HCT116 (cell line): Measurements from ENCODE around the gene CACNG5. TPM values are rescaled to one million over a fixed set of nuclear protein-coding genes. Genes with fewer than 3 reads are reported as not detected.

Experiments used
- ATAC-seq: fragments of 200-7000 bp; cut with Tn5 transposase; 2 replicates; pipeline ENCODE4 v1.9.1; 2020; ENCODE audit warnings: mild to moderate bottlenecking, moderate library complexity
- BruUV-seq: library from RNA; stranded (reverse); fragments of 400-500 nt; replicated peaks from 2 replicates; lab custom pipeline; 2021; lab: Mats Ljungman, UMichigan
- CTCF ChIA-PET: fragments of 300-600 bp; sonication (Branson Sonifier 250); formaldehyde crosslinking; loops from one replicate; lab custom pipeline; 2021; ENCODE audit warnings: antibody characterized with exemption; lab: Charles Lee
- POLR2A ChIA-PET: fragments of 300-600, 350-600 bp; sonication (Branson Sonifier 250); formaldehyde crosslinking; loops from one replicate; lab custom pipeline; 2021; ENCODE audit warnings: antibody characterized with exemption; lab: Charles Lee
- RAD21 ChIA-PET, 2 experiments: fragments of 300-600 bp; sonication (Branson Sonifier 250); formaldehyde crosslinking; loops; one replicate each; lab custom pipeline; 2023; ENCODE audit warnings: low total read pairs in 2 of 2; ENCODE audit not compliant: uncharacterized antibody in 2 of 2, unreplicated experiment in 2 of 2, low non-redundant PET in 1 of 2; lab: Charles Lee
- DNase-seq: peaks from one replicate; pipeline ENCODE4 v3.0.0-alpha.2; 2010; ENCODE audit warnings: low read depth, low spot score
- H2AFZ ChIP-seq: fragments of 200-600 bp; shearing (Covaris generic), sonication (generic); 2 replicates; pipeline ENCODE4 v1.6.1; 2017; ENCODE audit warnings: low read depth, mixed run types, mixed read lengths, antibody characterized with exemption, low read length; ENCODE audit not compliant: poor library complexity, severe bottlenecking
- H3K27ac ChIP-seq: 2 replicates; pipeline ENCODE4 v1.5.1; 2012; ENCODE audit warnings: low read depth, low read length
- H3K27me3 ChIP-seq: fragments of 200-600 bp; sonication (generic); 2 replicates; pipeline ENCODE4 v1.6.1; 2016; ENCODE audit warnings: mixed run types, low read length, mixed read lengths; ENCODE audit not compliant: insufficient read depth
- H3K36me3 ChIP-seq, 2 experiments: fragments of 200-500 bp in 1 of 2; fragments of 200-600 bp in 1 of 2; sonication (Bioruptor generic) in 1 of 2; sonication (generic) in 1 of 2; 2 replicates each; pipeline versions ENCODE4 v1.5.1 to v1.6.1; 2014 to 2016; ENCODE audit warnings: low read length in 2 of 2, inconsistent platforms in 1 of 2, mixed read lengths in 1 of 2, mixed run types in 1 of 2; ENCODE audit not compliant: insufficient read depth in 2 of 2, control insufficient read depth in 1 of 2
- H3K4me1 ChIP-seq, 2 experiments: fragments of 200-600 bp in 1 of 2; sonication (generic) in 1 of 2; 2 replicates each; pipeline versions ENCODE4 v1.5.1 to v1.6.1; 2012 to 2017; ENCODE audit warnings: low read length in 2 of 2, inconsistent platforms in 1 of 2, mild to moderate bottlenecking in 1 of 2, mixed read lengths in 1 of 2, mixed run types in 1 of 2, moderate library complexity in 1 of 2; ENCODE audit not compliant: insufficient read depth in 2 of 2, control insufficient read depth in 1 of 2
- H3K4me2 ChIP-seq: fragments of 200-600 bp; sonication (generic); 2 replicates; pipeline ENCODE4 v1.6.1; 2017; ENCODE audit warnings: mixed run types, low read length, mixed read lengths
- H3K4me3 ChIP-seq, 2 experiments: fragments of 200-600 bp in 1 of 2; sonication (generic) in 1 of 2; replicated peaks in 1 of 2; 2 replicates each; pipeline ENCODE4 v1.5.1; 2011 to 2016; ENCODE audit warnings: low read length in 2 of 2, control low read depth in 1 of 2, low read depth in 1 of 2, mild to moderate bottlenecking in 1 of 2, mixed read lengths in 1 of 2, mixed run types in 1 of 2
- H3K79me2 ChIP-seq: fragments of 200-600 bp; sonication (generic); 2 replicates; pipeline ENCODE4 v1.6.1; 2017; ENCODE audit warnings: mild to moderate bottlenecking, mixed run types, low read length, moderate library complexity, mixed read lengths; ENCODE audit not compliant: insufficient read depth
- H3K9ac ChIP-seq: fragments of 200-600 bp; sonication (generic); 2 replicates; pipeline ENCODE4 v1.6.1; 2016; ENCODE audit warnings: low read length, mixed read lengths
- H3K9me2 ChIP-seq: fragments of 200-600 bp; sonication (generic), shearing (Covaris generic); 2 replicates; pipeline ENCODE4 v1.6.1; 2017; ENCODE audit warnings: mixed run types, mild to moderate bottlenecking, moderate library complexity; ENCODE audit not compliant: insufficient read depth
- H3K9me3 ChIP-seq, 2 experiments: fragments of 200-500 bp in 1 of 2; fragments of 200-600 bp in 1 of 2; sonication (Bioruptor generic) in 1 of 2; sonication (generic) in 1 of 2; 2 replicates each; pipeline ENCODE4 v1.6.1; 2014 to 2017; ENCODE audit warnings: low read length in 2 of 2, mixed read lengths in 2 of 2, inconsistent platforms in 1 of 2, low read depth in 1 of 2, mild to moderate bottlenecking in 1 of 2, mixed run types in 1 of 2, moderate library complexity in 1 of 2; ENCODE audit not compliant: control insufficient read depth in 1 of 2, insufficient read depth in 1 of 2
- H4K20me1 ChIP-seq: fragments of 200-600 bp; sonication (generic), shearing (Covaris generic); 2 replicates; pipeline ENCODE4 v1.6.1; 2017; ENCODE audit warnings: mixed run types, mild to moderate bottlenecking, moderate library complexity; ENCODE audit not compliant: insufficient read depth
- CBX3 ChIP-seq: IDR thresholded peaks from 2 replicates; pipeline ENCODE4 v1.6.1; 2012; ENCODE audit warnings: low read depth
- CTCF ChIP-seq, 3 experiments: fragments of 200-600 bp in 1 of 3; sonication (generic) in 1 of 3; IDR thresholded peaks in 2 of 3; conservative IDR thresholded peaks in 1 of 3; 2 replicates each; pipeline ENCODE4 v1.5.1; 2012 to 2017; ENCODE audit warnings: low read depth in 2 of 3, low read length in 2 of 3, antibody characterized with exemption in 1 of 3, borderline replicate concordance in 1 of 3, control low read depth in 1 of 3, mild to moderate bottlenecking in 1 of 3, mixed read lengths in 1 of 3, mixed run types in 1 of 3, moderate library complexity in 1 of 3; ENCODE audit not compliant: insufficient read depth in 1 of 3
- EGR1 ChIP-seq: IDR thresholded peaks from 2 replicates; pipeline ENCODE4 v1.6.1; 2012; ENCODE audit warnings: low read depth
- ELF1 ChIP-seq: IDR thresholded peaks from 2 replicates; pipeline ENCODE4 v1.6.1; 2012; ENCODE audit warnings: low read depth, borderline replicate concordance
- EZH2 ChIP-seq: fragments of 200-600 bp; sonication (generic); IDR thresholded peaks from 2 replicates; pipeline ENCODE4 v1.6.1; 2017; ENCODE audit warnings: antibody characterized with exemption, mixed run types
- EZH2phosphoT487 ChIP-seq: fragments of 200-600 bp; IDR thresholded peaks from 2 replicates; pipeline ENCODE4 v1.6.1; 2018; ENCODE audit warnings: antibody characterized with exemption, borderline replicate concordance
- FOSL1 ChIP-seq: IDR thresholded peaks from 2 replicates; pipeline ENCODE4 v1.6.1; 2012; ENCODE audit warnings: low read depth
- JUND ChIP-seq: IDR thresholded peaks from 2 replicates; pipeline ENCODE4 v1.6.1; 2012
- MAX ChIP-seq: IDR thresholded peaks from 2 replicates; pipeline ENCODE4 v1.6.1; 2012
- POLR2AphosphoS5 ChIP-seq: IDR thresholded peaks from 2 replicates; pipeline ENCODE4 v1.6.1; 2011; ENCODE audit warnings: mild to moderate bottlenecking, low read depth, low read length, moderate library complexity
- RAD21 ChIP-seq: IDR thresholded peaks from 2 replicates; pipeline ENCODE4 v1.6.1; 2012; ENCODE audit warnings: low read depth, mild to moderate bottlenecking
- SIN3A ChIP-seq: IDR thresholded peaks from 2 replicates; pipeline ENCODE4 v1.6.1; 2012; ENCODE audit warnings: low read depth
- SRF ChIP-seq: IDR thresholded peaks from 2 replicates; pipeline ENCODE4 v1.6.1; 2012; ENCODE audit warnings: low read depth
- TCF7L2 ChIP-seq: IDR thresholded peaks from 2 replicates; pipeline ENCODE4 v1.7.0; 2011; ENCODE audit warnings: borderline replicate concordance, inconsistent platforms; ENCODE audit not compliant: insufficient read depth, insufficient read length; ENCODE audit errors: extremely low read depth
- ZFX ChIP-seq: fragments of 450-650 bp; IDR thresholded peaks from 2 replicates; pipeline ENCODE4 v1.6.1; 2017
- ZNF274 ChIP-seq: fragments of 200-500 bp; sonication (Bioruptor generic); IDR thresholded peaks from 2 replicates; pipeline ENCODE4 v1.6.1; 2014; ENCODE audit warnings: mild to moderate bottlenecking, low read depth, low read length, inconsistent platforms
- intact Hi-C: fragments of 100-400 bp; cut with micrococcal nuclease; formaldehyde crosslinking; loops from 2 replicates; pipeline ENCODE4 v1.10.0; 2022
- total RNA-seq: library from RNA; stranded (reverse); gene quantifications from one replicate; pipeline ENCODE4 v1.2.1, GENCODE V29; 2021; ENCODE audit not compliant: unreplicated experiment

Gene CACNG5
- total RNA-seq, 1 experiment from 2014 or later, result not detected

- POLR2A ChIA-PET, result no interaction called here
These were observed 97.4 kb downstream of the CACNG5 start for GRCh38 chr17:66932311-66932710.

DNA sequence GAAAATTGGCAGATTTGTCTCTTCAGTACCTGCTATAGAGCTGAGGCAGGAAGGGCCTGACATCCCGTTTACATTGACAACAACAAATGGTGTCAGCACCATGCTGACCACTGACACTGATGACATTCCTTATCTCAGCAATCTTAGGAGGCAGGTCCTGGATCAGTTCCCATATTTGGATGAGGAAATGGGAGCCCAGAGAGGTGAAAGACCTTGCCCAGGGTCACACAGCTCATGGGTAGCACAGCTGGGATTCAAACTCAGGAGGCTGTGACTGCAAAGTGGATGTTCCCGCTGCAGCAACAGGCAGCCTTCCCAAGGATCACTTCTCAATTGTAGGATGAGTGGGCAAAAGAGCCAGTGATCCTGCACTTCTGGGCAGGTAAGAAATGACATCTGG, 99.1 kb downstream of the CACNG5 start:
- Histone ChIP-seq H3K79me2 (no peaks in the 10 kb centered on the region), H3K4me3 (no peak overlapping the region), H3K27ac (no peak overlapping the region), H3K9me3 (peaks cover 0 to 8% of the 10 kb centered on the region in 2 experiments; a peak in 1 of 4 replicates), H3K36me3 (no peaks in the 10 kb centered on the region), H3K4me1 (peaks cover 4 to 8% of the 10 kb centered on the region in 2 experiments; a peak in 3 of 4 replicates), H3K27me3 (no peaks in the 10 kb centered on the region), H3K9me2 (no peaks in the 10 kb centered on the region), H3K4me2 (no peak overlapping the region), H2AFZ (no peak overlapping the region), H3K9ac (no peak overlapping the region)
- no TSS peak for BruUV-seq
- ATAC-seq (no peak), DNase-seq (no peak)
- intact Hi-C loops, result no loop called here
- RAD21 ChIA-PET, result no interaction called here
- CTCF ChIA-PET, result no interaction called here
- POLR2A ChIA-PET, result interaction anchor here (1.2 kb wide), 1 partner anchor 18 kb away, joined by 4 read pairs; no protein-coding TSS in a partner anchor
- no peak for TF ChIP-seq ZNF274
- no peak for TF ChIP-seq CTCF (IDR thresholded peaks at IDR 0.05 in 2 of 3, conservative IDR thresholded peaks at IDR 0.05 in 1 of 3; ENCODE audit: borderline replicate concordance in 1 of 3, insufficient read depth in 1 of 3, low read depth in 2 of 3, low read length in 2 of 3)
- no peak for TF ChIP-seq FOSL1
- no peak for TF ChIP-seq ELF1
- no peak for TF ChIP-seq JUND
- TF ChIP-seq SIN3A, result no peak
- no peak for TF ChIP-seq EZH2
- no peak for TF ChIP-seq CBX3
- no peak for TF ChIP-seq TCF7L2
- no peak for TF ChIP-seq RAD21
- TF ChIP-seq ZFX, result no peak
- TF ChIP-seq POLR2AphosphoS5, result no peak
- TF ChIP-seq, all 23 proteins: peak for 0
- H4K20me1 ChIP-seq, result no peaks in the 10 kb centered on the region

More at GRCh38 chr17:66932311-66932710, 97.4 kb downstream of the CACNG5 start:
- no peak overlapping the region for H2AFZ ChIP-seq
- RAD21 ChIA-PET, result no interaction called here
- H3K79me2 ChIP-seq, result no peaks in the 10 kb centered on the region
- no peaks in the 10 kb centered on the region for H3K36me3 ChIP-seq
- H3K9me3 ChIP-seq, result no peaks in the 10 kb centered on the region; a peak in 1 of 4 replicates
- H3K9me2 ChIP-seq, result no peaks in the 10 kb centered on the region
- CTCF ChIA-PET, result no interaction called here
- no peak overlapping the region for H3K9ac ChIP-seq
- no peak for ATAC-seq
- intact Hi-C loops, result no loop called here
- TF ChIP-seq MAX, result no peak
- TF ChIP-seq ELF1, result no peak
- TF ChIP-seq EGR1, result no peak
- no peak for TF ChIP-seq SRF
- TF ChIP-seq CBX3, result no peak
- TF ChIP-seq EZH2phosphoT487, result no peak
- no peak for TF ChIP-seq POLR2AphosphoS5
- peaks cover 4 to 8% of the 10 kb centered on the region in 2 experiments; a peak in 3 of 4 replicates for H3K4me1 ChIP-seq
- BruUV-seq, result no TSS peak
- H3K27me3 ChIP-seq, result no peaks in the 10 kb centered on the region
- H3K4me3 ChIP-seq, result no peak overlapping the region
- no peak for DNase-seq
- no peak overlapping the region for H3K4me2 ChIP-seq
- H4K20me1 ChIP-seq, result no peaks in the 10 kb centered on the region
- no peak overlapping the region for H3K27ac ChIP-seq
